Nephron (organoid): ENCODE data around the gene NRXN2.

Experiments
- H3K27ac Mint-ChIP-seq, 3 experiments: 2 replicates each; pipeline ENCODE4 v1.8.0; 2020; ENCODE audit warnings: mixed read lengths in 3 of 3, mild to moderate bottlenecking in 2 of 3, moderate library complexity in 1 of 3
- H3K27me3 Mint-ChIP-seq: 2 replicates; pipeline ENCODE4 v1.8.0; 2021; ENCODE audit warnings: low read depth, mild to moderate bottlenecking, moderate library complexity, mixed read lengths
- H3K36me3 Mint-ChIP-seq: 2 replicates; pipeline ENCODE4 v1.8.0; 2020; ENCODE audit warnings: low read depth, mixed read lengths
- H3K4me1 Mint-ChIP-seq: 2 replicates; pipeline ENCODE4 v1.8.0; 2020; ENCODE audit warnings: mixed read lengths
- H3K4me3 Mint-ChIP-seq, 3 experiments: 2 replicates each; pipeline ENCODE4 v1.8.0; 2020; ENCODE audit warnings: mild to moderate bottlenecking in 3 of 3, mixed read lengths in 3 of 3, moderate library complexity in 2 of 3
- H3K9me3 Mint-ChIP-seq: 2 replicates; pipeline ENCODE4 v1.8.0; 2020; ENCODE audit warnings: mixed read lengths
- CTCF ChIP-seq, 3 experiments: fragments of 200-600 bp; sonication (generic); IDR thresholded peaks; one replicate each; pipeline ENCODE4 v1.5.0; 2021; ENCODE audit warnings: antibody characterized with exemption in 3 of 3; ENCODE audit not compliant: unreplicated experiment in 3 of 3

The NRXN2 gene

DNA sequence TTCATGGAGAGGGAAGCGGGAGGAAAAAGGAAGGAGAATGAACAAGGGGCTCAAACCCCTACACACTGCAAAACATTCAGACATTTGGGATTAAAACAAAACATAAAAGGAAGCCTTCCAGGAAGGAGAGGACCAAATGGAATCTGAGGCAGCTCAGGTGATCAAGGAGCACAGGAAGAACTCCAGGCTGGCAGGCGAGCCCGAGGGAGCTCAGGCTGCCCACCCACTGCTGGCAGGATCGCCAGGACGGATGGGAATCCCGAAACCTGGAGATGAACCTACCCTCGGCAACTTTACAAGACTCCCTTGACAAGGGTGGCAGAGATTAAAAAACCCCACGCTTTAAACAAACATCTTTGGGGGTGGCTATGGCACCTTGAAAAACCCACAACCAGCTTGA, 41.8 kb upstream of the NRXN2 start:
- H3K4me3 Mint-ChIP-seq: no peak overlapping the region
- H3K4me1 Mint-ChIP-seq: peaks cover 63% of the 10 kb centered on the region
- no peaks in the 10 kb centered on the region for H3K9me3 Mint-ChIP-seq
- TF ChIP-seq CTCF (IDR thresholded peaks at IDR 0.05; ENCODE audit: unreplicated experiment in 3 of 3): no peak
- peak overlapping the region; percentile 82 to 86 (median 83) for H3K27ac Mint-ChIP-seq
- no peaks in the 10 kb centered on the region for H3K27me3 Mint-ChIP-seq
- peaks cover 64% of the 10 kb centered on the region for H3K36me3 Mint-ChIP-seq

GRCh38 chr11:64764040-64764611, 41.1 kb upstream of the NRXN2 start:
- TF ChIP-seq CTCF (IDR thresholded peaks at IDR 0.05; ENCODE audit: unreplicated experiment in 3 of 3): no peak
- Mint-ChIP-seq H3K9me3 (no peaks in the 10 kb centered on the region), H3K4me3 (peak overlapping the region in 2 of 3 experiments; percentile 13 to 28), H3K27me3 (no peaks in the 10 kb centered on the region), H3K36me3 (peaks cover 58% of the 10 kb centered on the region), H3K27ac (peak overlapping the region; percentile 82 to 86 (median 83)), H3K4me1 (peaks cover 63% of the 10 kb centered on the region)

- Mint-ChIP-seq H3K27ac (peak overlapping the region; percentile 82 to 86 (median 83)), H3K9me3 (no peaks in the 10 kb centered on the region), H3K27me3 (no peaks in the 10 kb centered on the region), H3K4me1 (peaks cover 62% of the 10 kb centered on the region), H3K36me3 (peaks cover 52% of the 10 kb centered on the region), H3K4me3 (peak overlapping the region in 2 of 3 experiments; percentile 8 to 28)
- no peak for TF ChIP-seq CTCF (IDR thresholded peaks at IDR 0.05; ENCODE audit: unreplicated experiment in 3 of 3)
Observed at GRCh38 chr11:64763526-64764039, 40.6 kb upstream of the NRXN2 start.

DNA sequence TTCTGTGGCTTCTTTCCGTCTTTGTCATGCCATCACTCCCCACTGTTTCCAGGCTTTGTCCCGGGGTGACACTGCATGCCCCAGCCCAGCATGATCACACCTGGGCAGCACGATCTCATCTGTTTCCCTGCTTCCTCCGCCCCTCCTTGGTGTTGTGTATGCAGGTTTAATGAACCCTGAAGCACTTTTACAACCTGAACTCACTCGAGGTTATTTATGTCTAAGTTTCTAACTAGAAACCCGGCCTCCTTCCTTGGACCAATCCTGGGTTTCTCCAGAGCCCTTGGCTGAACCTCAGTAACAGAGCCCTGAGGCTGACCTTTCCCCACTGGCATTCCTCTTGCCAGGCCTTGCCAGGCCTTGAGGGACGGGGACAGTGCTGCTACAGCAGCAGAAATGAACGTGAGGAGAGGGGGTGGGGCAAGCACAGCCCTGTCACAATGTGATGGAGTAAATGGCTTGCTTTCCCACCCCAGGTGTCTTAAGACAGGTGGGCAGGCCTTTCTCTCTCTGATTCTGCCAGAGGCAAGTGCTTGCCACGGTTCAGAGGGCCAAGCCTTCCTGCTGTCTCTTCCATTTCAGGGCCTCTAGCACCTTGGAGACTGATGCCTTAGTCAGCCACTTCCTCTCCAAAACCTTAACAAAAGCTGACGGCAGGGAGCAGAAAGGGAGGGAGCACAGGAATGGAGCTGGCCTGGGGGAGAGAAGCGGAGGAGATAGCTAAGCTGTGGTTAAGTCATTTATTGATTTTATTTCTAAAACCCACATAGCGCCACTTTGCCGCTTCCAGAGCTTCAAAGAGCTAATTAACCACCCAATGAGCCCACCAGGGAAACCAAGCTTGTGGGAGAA, 39.9 kb upstream of the NRXN2 start:
- H3K36me3 Mint-ChIP-seq: peaks cover 45% of the 10 kb centered on the region
- TF ChIP-seq CTCF (IDR thresholded peaks at IDR 0.05; ENCODE audit: unreplicated experiment in 3 of 3): no peak
- H3K4me1 Mint-ChIP-seq: peaks cover 62% of the 10 kb centered on the region
- H3K27ac Mint-ChIP-seq: peak overlapping the region; percentile 59 to 86 (median 83)
- no peaks in the 10 kb centered on the region for H3K9me3 Mint-ChIP-seq
- no peaks in the 10 kb centered on the region for H3K27me3 Mint-ChIP-seq
- H3K4me3 Mint-ChIP-seq: peak overlapping the region; percentile 8 to 14 (median 14)

- peaks cover 39% of the 10 kb centered on the region for H3K36me3 Mint-ChIP-seq
- peak overlapping the region; percentile 8 to 18 (median 14) for H3K4me3 Mint-ChIP-seq
- H3K4me1 Mint-ChIP-seq: peaks cover 62% of the 10 kb centered on the region
- no peak for TF ChIP-seq CTCF (IDR thresholded peaks at IDR 0.05; ENCODE audit: unreplicated experiment in 3 of 3)
- H3K9me3 Mint-ChIP-seq: no peaks in the 10 kb centered on the region
- peak overlapping the region; percentile 59 to 86 (median 83) for H3K27ac Mint-ChIP-seq
- H3K27me3 Mint-ChIP-seq: no peaks in the 10 kb centered on the region
Observed at GRCh38 chr11:64762277-64762673, 39.3 kb upstream of the NRXN2 start.
